HG02642 (cell line): Measurements from ENCODE around the gene CYP4F11.
"Not testable (repeated sequence)": the region's sequence is repeated elsewhere in the genome, so short reads cannot be mapped to it uniquely, and the experiment has no call there.

Source experiments
- ATAC-seq: cut with Tn5 transposase; IDR thresholded peaks from one replicate; pipeline ENCODE4 v1.9.1; 2021; ENCODE audit warnings: mild to moderate bottlenecking; ENCODE audit not compliant: unreplicated experiment, poor library complexity

The CYP4F11 gene

DNA sequence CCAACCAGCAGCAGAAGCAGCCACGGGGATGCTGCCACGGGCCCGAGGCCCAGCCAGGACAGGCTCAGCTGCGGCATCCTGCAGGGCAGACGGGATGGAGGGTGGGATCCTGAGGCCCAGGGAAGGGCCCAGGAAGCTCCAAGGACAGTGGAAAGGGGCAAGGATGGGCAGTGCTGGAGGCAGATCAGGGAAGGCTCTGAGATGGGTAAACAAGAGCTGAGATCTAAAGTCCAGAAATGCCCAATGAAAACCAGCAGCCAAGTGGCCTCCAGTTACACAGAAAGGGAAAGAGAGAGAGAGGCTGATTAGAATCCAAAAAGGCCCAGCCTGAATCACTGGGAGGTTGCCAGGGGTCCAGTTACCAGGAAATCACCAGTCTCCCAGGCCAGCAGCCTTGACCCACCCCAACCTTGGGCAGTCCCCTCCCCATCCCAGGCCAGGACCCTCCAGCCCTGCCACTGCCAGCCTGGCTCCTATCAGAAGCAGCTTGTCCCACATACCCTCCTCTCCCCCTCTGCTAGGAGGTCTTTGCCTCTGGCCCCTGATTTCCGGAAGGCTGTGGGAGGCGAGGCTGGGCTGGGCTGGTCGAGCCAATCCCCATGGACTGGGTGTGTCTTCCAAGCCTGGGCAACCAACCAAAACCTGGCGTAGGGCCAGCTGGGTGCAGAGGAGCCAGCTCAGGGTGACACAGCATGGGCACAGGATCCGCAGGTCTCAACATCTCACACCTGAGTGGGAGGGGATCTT lies at the start of gene CYP4F11:
TSS of gene CYP4F11 (minus strand) at position 198 of the 747 bp plus-strand sequence. CDS start at position 77, 121 bp downstream.
- ATAC-seq, result no peak

DNA sequence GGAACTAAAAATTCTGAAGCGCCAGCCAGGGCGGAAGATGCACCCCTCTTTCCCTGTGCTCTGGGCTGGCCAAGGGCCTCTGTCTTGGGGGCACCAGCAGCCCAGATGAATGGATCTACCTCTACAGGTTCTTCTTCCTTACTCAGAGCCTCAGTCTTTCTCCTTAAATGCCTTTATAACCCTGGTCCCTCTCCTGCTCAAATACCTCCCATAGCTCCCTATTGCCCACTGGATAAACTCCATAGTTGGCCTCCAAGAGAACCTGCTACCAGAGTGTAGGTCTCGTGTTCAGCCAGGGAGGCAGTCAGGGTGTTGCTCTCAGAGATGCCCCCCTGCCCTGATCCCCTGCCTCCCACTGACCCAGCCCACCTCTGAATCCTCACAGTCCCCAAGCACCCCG lies 45.0 kb upstream of the CYP4F11 start:
- no peak for ATAC-seq

DNA sequence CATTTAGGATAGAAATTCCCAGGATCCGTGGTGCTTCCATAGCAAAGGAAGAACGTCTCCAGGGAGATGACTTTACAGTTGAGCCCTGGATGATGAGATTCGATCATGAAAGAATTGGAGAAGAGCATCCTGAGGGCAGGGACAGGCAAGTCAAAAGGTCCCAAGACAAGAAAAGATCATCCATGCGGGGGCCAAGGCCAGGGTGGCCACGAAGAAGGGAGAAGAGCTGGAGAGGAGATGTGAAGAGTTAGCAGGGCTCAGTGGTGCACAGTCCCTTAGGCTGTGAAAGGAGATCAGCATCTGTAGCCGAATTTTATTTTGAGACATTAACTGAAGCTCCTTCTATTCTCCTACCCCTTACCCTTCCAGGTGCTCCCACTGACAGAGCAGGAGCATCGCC lies 43.4 kb upstream of the CYP4F11 start:
- no peak for ATAC-seq

- no peak for ATAC-seq
Observed at GRCh38 chr19:15976836-15977689, 42.7 kb upstream of the CYP4F11 start.

- no peak for ATAC-seq
Observed at GRCh38 chr19:15974856-15975255, 40.5 kb upstream of the CYP4F11 start.

GRCh38 chr19:15972043-15972442 lies 37.7 kb upstream of the CYP4F11 start:
- not testable (repeated sequence) for ATAC-seq

- ATAC-seq, result no peak
Observed at GRCh38 chr19:15971224-15971780, 37.0 kb upstream of the CYP4F11 start.

GRCh38 chr19:15964231-15964630 lies 29.9 kb upstream of the CYP4F11 start:
- ATAC-seq, result no peak

- no peak for ATAC-seq
Observed at GRCh38 chr19:15962319-15962718, 28.0 kb upstream of the CYP4F11 start.

- ATAC-seq, result no peak
Observed at GRCh38 chr19:15954820-15955219, 20.5 kb upstream of the CYP4F11 start.

- no peak for ATAC-seq
Observed at GRCh38 chr19:15948223-15949058, 14.1 kb upstream of the CYP4F11 start, which contains the start of gene OR10H4. Gene OR10H4, plus strand, starts transcription at chr19:15949008. Its CDS starts 0 bp downstream, at chr19:15949008.

GRCh38 chr19:15945301-15945700 lies 11.0 kb upstream of the CYP4F11 start:
- ATAC-seq, result no peak

- ATAC-seq, result no peak
Observed at GRCh38 chr19:15944401-15944800, 10.1 kb upstream of the CYP4F11 start.

DNA sequence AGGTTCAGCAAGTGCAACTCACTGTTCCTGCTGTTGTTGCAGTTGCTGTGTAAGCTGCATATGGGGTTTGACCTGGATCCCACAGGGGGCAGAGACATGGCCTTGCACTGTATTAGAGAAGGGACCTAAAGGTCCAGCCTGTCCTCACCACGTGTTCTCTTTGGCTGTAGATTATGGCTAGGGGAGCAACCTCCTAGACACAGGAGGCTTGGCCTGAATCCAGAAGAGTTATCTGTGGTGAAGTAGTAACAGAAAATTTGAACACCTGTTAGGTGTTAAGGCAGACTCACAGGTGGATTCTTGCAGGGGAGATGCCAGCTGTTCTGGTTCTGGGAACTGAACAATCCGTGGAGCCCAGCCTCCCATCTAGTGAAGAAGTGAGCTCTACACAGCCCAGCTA lies 3.4 kb upstream of the CYP4F11 start:
- no peak for ATAC-seq

DNA sequence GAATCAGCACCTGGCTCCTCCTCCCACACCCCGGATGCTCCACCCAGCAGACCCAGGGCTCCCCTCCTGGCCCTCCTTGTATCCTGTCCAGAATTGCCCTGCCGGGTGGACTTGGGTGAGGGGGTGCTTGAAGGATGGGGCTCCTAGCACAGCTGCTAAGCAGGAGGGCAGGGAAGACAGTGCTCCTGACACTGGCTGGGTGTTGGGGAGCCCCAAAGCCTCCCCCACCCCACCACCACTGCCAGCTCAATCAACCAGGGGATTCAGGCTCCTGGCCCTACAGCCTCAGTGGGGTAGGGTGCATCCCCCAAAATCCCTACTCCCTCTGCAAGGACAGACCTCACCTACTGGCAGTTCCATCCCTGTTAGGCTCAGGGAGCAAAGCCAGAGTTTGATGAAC lies 2.6 kb upstream of the CYP4F11 start:
- no peak for ATAC-seq

DNA sequence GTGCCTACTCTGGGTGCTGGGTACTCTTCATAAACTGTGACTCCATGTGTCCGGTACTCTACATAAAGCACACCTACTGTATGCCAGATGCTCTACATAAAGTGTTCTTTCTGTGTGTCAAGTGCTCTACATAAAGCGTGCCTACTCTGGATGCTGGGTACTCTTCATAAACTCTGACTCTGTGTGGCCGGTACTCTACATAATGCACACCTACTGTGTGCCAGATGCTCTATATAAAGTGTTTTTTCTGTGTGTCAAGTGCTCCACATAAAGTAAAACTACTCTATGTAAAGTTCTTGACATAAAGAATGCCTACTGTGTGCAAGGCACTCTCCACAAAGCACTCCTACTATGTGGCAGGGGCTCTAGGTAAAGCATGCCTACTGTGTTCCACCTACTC lies 1.8 kb upstream of the CYP4F11 start:
- no peak for ATAC-seq

DNA sequence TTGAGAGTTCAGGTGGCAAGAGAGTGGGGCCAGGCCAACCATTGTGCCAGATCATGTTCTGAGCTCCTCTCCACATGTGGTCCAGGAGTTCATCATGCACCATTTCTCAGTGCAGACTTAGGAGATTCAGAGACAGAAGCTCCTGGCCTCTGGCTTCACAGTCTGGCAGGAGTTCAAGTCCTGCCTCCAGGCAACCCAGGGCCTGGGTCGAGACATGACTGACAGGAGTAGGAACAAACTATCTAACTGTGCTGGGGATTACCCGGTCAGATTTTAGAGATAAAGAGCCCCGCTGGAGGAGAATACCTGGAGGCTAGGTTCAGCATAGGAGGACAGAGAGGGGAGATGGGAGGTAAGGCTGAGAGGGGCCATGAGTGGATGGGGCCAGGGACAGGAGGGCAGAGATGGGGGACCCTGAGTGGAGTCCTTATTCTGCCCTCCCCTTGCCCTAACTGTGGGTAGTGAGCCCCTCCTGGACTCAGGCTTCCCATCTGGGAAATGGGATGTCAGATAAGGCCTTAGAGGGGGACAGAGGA lies 906 bp upstream of the CYP4F11 start:
- ATAC-seq, result no peak

- not testable (repeated sequence) for ATAC-seq
Observed at GRCh38 chr19:15933761-15934331, 483 bp downstream of the CYP4F11 start.

DNA sequence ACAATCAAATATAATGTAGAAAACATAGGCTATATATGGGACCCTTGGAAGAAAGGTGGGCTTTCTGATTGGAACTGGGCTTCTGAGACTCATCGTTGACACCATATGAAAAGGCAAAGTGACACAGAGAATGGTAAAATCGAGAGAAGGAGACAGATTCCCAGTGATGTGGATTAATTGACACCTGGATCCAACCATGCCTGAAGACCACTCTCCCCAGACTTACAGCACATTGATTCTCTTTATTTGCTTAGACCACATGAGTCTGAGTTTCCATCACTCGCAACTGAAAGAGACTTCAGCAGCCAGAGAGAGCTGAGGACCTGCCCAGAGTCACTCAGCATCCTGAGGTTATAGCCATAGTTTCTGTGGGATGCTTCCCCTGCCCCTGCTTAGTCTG lies 6.0 kb downstream of the CYP4F11 start:
- ATAC-seq, result no peak

DNA sequence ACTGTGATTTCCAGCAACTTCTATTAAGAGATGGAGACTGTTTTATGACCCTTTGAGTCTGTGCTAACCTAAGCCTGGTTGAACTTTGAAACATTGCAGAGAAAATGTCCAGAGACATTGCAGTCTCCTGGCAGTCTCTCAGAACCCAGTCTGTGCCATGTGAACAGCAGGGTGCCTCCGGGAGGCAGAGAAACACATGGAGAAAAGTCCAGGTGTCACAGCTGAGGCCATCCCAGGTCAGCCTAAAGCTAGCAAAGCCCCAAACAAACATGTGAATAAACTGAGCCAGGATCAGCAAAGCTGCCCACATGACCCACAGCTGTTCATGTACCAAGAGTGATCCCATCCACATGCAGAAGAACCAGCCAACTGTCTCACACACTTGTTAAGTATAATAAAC lies 7.8 kb downstream of the CYP4F11 start:
- no peak for ATAC-seq
